ENCODE measurements around the gene COL4A2. TPM values are rescaled to one million over a fixed set of nuclear protein-coding genes. Genes with fewer than 3 reads are reported as not detected.
"Not testable (repeated sequence)": the region's sequence is repeated elsewhere in the genome, so short reads cannot be mapped to it uniquely, and the experiment has no call there.

The COL4A2 gene
- total RNA-seq, 1 donor from 2014 or later = 1,465 TPM

GRCh38 chr13:110495881-110496280 lies 188.8 kb downstream of the COL4A2 start:
- no peak for DNase-seq (ENCODE audit: low read depth)

GRCh38 chr13:110496281-110496680 lies 189.2 kb downstream of the COL4A2 start:
- no peak for DNase-seq (ENCODE audit: low read depth)

DNA sequence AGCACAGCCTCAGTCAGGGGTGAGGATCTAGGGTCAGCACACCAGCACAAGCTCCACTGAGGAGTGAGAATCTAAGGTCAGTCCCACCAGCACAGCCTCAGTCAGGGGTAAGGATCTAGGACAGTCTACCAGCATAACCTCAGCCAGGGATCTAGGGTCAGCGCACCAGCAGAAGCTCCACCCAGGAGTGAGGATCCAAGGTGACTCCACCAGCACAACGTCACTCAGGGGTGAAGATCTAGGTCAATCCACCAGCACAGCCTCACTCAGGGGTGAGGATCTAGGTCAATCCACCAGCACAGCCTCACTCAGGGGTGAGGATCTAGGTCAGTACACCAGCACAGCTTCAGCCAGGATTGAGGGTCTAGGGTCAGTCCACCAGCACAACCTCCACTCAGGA lies 189.9 kb downstream of the COL4A2 start:
- no peak for DNase-seq (ENCODE audit: low read depth)

- DNase-seq (ENCODE audit: low read depth) = not testable (repeated sequence)
Observed at GRCh38 chr13:110497896-110498295, 190.8 kb downstream of the COL4A2 start.

DNA sequence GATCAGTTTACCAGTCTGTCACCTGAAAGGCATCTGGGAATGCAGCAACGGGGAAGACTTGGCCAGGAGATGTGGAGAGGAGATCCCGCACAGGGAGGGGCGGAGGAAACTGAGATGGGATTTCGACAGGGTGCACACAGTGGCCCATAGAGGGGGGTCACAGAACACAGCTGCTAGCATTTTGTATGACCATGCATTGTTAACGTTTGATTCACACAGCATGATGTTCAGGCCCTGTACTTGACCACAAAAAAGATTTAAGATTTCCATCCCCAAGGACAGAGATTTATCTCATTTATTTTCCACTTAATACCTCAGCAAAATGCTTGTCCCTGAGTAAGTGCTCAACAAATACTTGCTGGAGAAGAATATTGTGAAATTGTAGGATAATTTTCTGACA lies 191.2 kb downstream of the COL4A2 start:
- no peak for DNase-seq (ENCODE audit: low read depth)

DNA sequence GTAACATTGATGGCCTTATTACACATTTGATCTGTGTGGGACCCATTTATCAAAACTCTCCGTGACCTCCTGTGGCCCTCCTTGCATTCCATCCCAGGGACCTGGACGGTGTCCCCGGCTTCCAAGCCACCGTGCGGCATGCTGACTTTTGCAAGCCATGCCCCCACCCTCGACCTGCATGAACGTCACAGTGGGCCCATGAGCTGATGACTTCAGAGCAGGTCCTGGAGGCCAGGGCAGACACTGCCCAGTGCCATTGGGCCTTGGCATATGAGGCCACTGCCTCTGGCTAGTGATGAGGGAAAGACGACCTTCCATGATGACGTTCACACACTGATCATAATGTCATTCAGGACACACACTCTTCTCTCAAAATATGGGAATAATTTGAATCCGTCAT lies 191.7 kb downstream of the COL4A2 start:
- DNase-seq (ENCODE audit: low read depth) = no peak

GRCh38 chr13:110499621-110500281 lies 192.7 kb downstream of the COL4A2 start:
- DNase-seq (ENCODE audit: low read depth) = peak; percentile 67

GRCh38 chr13:110500341-110500740 lies 193.3 kb downstream of the COL4A2 start:
- peak; percentile 34 for DNase-seq (ENCODE audit: low read depth)

- no peak for DNase-seq (ENCODE audit: low read depth)
Observed at GRCh38 chr13:110501188-110501587, 194.1 kb downstream of the COL4A2 start.

- DNase-seq (ENCODE audit: low read depth) = no peak
Observed at GRCh38 chr13:110503037-110503901, 196.2 kb downstream of the COL4A2 start.

GRCh38 chr13:110503979-110504499 lies 197.0 kb downstream of the COL4A2 start:
- DNase-seq (ENCODE audit: low read depth) = no peak

DNA sequence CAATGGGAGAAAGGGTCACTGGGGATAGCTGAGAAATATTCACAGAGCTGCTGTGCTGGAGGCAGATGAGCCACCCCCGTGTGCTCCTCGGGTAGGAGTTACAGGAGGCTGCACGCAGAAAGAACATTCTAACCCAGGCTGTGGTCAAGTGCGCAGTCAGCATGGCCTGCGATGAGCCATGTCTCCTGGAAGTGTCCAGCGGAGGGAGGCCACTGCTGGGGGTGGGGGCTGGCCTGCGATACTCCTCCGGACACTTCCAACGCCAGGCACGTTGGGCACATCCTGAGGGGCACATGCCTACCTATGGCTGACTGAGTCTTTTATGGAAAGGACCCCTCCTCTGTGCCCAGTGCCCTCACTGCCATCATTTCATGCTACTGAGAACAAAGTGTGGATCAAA lies 198.5 kb downstream of the COL4A2 start:
- no peak for DNase-seq (ENCODE audit: low read depth)

GRCh38 chr13:110506396-110506795 lies 199.3 kb downstream of the COL4A2 start:
- DNase-seq (ENCODE audit: low read depth) = no peak

- DNase-seq (ENCODE audit: low read depth) = peak; percentile 74
Observed at GRCh38 chr13:110506859-110507566, 199.9 kb downstream of the COL4A2 start.

GRCh38 chr13:110507678-110508381 lies 200.7 kb downstream of the COL4A2 start:
- DNase-seq (ENCODE audit: low read depth) = no peak

GRCh38 chr13:110509478-110509926 lies 202.4 kb downstream of the COL4A2 start:
- DNase-seq (ENCODE audit: low read depth) = no peak

- no peak for DNase-seq (ENCODE audit: low read depth)
Observed at GRCh38 chr13:110509971-110510786, 203.1 kb downstream of the COL4A2 start.

DNA sequence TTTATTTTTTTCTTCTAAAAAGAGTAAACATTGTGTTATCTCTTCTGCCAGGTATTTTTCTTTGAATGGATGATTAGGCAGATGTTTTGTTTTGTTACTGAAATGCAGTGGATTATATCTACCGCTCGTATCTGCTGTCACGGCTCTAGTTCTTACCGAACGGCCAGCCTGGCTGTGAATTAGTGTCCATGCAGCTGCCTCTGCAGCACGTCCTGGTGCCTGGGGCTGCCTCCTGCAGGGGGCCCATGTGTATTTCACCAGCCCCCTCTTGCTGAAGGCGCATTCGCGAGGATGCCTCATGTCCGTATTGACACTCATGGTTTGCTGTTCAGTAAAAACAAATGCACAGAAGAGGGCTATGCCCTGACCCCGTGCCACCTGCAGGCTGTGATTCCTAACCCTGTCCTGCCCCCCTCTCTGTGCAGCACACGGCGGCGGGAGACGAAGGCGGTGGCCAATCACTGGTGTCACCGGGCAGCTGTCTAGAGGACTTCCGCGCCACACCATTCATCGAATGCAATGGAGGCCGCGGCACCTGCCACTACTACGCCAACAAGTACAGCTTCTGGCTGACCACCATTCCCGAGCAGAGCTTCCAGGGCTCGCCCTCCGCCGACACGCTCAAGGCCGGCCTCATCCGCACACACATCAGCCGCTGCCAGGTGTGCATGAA lies 204.6 kb downstream of the COL4A2 start:
- no peak for DNase-seq (ENCODE audit: low read depth)

DNA sequence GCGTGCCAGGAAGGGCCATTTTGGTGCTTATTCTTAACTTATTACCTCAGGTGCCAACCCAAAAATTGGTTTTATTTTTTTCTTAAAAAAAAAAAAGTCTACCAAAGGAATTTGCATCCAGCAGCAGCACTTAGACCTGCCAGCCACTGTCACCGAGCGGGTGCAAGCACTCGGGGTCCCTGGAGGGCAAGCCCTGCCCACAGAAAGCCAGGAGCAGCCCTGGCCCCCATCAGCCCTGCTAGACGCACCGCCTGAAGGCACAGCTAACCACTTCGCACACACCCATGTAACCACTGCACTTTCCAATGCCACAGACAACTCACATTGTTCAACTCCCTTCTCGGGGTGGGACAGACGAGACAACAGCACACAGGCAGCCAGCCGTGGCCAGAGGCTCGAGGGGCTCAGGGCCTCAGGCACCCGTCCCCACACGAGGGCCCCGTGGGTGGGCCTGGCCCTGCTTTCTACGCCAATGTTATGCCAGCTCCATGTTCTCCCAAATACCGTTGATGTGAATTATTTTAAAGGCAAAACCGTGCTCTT lies 205.2 kb downstream of the COL4A2 start:
- no peak for DNase-seq (ENCODE audit: low read depth)

- DNase-seq (ENCODE audit: low read depth) = no peak
Observed at GRCh38 chr13:110516500-110516899, 209.4 kb downstream of the COL4A2 start.

All from renal cortical epithelial cell (primary cell).